ENCODE measurements around the gene GNAO1. TPM values are rescaled to one million over a fixed set of nuclear protein-coding genes. Genes with fewer than 3 reads are reported as not detected.

Gene GNAO1
- total RNA-seq, 4 donors from 2014 or later = 0.50 to 1.5 (median 0.66) TPM

DNA sequence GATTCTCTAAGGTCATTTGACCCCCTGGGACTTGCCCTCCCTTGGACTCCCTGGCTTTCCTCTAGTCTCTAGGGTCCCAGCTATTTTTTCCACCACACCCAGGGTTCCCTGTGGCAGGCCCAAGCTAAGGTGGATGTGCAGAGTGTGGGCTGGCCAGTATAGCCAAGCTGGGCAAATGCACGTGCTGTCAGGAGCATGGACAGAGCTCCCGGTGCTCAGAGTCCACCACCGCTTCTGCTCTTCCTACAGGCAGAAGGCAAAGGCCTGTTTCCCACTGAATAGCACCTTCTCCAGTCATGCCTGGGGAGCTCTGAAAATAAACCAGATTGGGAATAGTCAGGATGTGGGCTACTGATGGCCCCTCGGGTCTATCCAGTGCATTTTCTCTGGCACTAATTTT is 53.3 kb downstream of the GNAO1 start:
- Histone ChIP-seq H3K27ac (no peak overlapping the region), H3K27me3 (no peaks in the 10 kb centered on the region), H3K36me3 (no peaks in the 10 kb centered on the region), H3K4me1 (peaks cover 0 to 8% (median 4%) of the 10 kb centered on the region in 3 donors), H3K9me3 (no peaks in the 10 kb centered on the region), H3K4me3 (no peak overlapping the region)
- TF ChIP-seq POLR2A (IDR thresholded peaks at IDR 0.05) (no peak), CTCF (IDR thresholded peaks at IDR 0.05) (no peak)
- intact Hi-C loops (cut with DNase I) = no loop called here
- no peak for DNase-seq
- 91 to 92% methylated on average over 4 of the region's 4 CpGs for WGBS, 2 donors

- no peak for DNase-seq
- H3K27ac ChIP-seq = no peak overlapping the region
- no peaks in the 10 kb centered on the region for H3K9me3 ChIP-seq
- peaks cover 0 to 8% (median 4%) of the 10 kb centered on the region in 3 donors for H3K4me1 ChIP-seq
- WGBS, 2 donors = 63 to 66% methylated on average over 5 to 6 of the region's 6 CpGs
- no peak for TF ChIP-seq CTCF (IDR thresholded peaks at IDR 0.05)
- TF ChIP-seq POLR2A (IDR thresholded peaks at IDR 0.05) = no peak
- no peaks in the 10 kb centered on the region for H3K27me3 ChIP-seq
- no peak overlapping the region for H3K4me3 ChIP-seq
- intact Hi-C loops (cut with DNase I) = no loop called here
- H3K36me3 ChIP-seq = no peaks in the 10 kb centered on the region
Observed at GRCh38 chr16:56245197-56245596, 53.9 kb downstream of the GNAO1 start.

DNA sequence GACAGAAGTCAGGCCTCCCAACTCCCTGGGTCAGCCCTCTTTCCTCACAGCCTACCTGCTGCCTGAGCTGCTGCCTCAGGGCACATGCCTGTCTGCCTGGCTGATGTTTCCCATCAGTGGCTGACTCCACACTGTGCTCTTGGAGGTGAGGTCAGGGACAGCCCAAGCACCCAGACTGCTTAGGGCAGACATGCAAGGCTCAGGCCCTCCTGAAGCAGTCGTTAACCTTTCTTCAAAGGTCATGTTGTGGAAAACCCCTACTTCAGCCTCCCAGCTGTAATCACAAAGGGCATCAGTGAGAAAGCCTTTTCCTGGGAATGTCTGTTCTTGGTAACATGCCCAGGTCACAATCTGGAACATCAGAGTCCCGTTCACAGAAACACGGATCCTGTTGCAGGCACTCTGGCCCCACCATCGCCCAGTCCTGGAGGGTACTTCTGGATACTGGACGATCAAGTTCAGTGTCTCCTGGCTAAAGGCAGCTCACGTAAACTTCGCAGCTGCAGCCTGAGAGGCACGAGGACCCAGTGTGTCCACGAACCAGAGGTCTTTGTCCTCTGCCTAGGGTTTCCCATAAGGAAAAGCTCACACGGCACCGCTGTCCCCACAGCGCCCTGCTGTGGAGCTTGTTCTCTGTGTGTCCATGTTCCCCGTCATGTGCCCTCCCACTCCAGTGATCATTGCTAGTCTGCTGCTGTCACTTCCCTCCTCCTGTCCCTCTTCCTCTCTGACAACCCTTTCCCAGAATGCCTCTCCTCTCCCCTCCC is 54.9 kb downstream of the GNAO1 start:
- peaks cover 0 to 8% (median 4%) of the 10 kb centered on the region in 3 donors for H3K4me1 ChIP-seq
- no peaks in the 10 kb centered on the region for H3K27me3 ChIP-seq
- no peaks in the 10 kb centered on the region for H3K36me3 ChIP-seq
- 73 to 81% methylated on average over 4 to 9 of the region's 13 CpGs for WGBS, 2 donors
- no peak overlapping the region for H3K4me3 ChIP-seq
- no peaks in the 10 kb centered on the region for H3K9me3 ChIP-seq
- TF ChIP-seq POLR2A (IDR thresholded peaks at IDR 0.05) (no peak), CTCF (IDR thresholded peaks at IDR 0.05) (no peak)
- H3K27ac ChIP-seq = no peak overlapping the region
- intact Hi-C loops (cut with DNase I) = no loop called here
- no peak for DNase-seq

DNA sequence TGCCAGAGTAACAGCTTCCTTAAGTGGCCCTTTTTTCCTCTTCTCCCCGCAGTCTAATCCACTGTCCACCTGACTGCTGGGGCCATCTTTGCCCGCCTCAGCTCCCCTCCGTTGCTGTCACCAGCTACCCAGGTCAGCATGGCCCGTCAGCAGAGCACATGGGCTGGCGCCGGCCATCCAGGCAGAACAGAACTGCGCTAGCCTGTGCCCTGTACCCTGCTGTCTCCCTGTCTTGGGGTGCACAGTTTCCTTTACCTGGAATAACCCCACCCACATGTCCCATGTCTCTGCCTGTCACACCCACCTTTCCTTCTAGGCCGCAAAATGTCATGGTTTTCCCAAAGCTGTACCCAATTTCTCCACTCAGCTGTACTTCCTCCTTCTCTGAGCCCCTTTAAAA is 55.7 kb downstream of the GNAO1 start:
- Histone ChIP-seq H3K4me3 (no peak overlapping the region), H3K27ac (no peak overlapping the region), H3K4me1 (peaks cover 0 to 8% (median 4%) of the 10 kb centered on the region in 3 donors), H3K27me3 (no peaks in the 10 kb centered on the region), H3K36me3 (no peaks in the 10 kb centered on the region), H3K9me3 (no peaks in the 10 kb centered on the region)
- TF ChIP-seq CTCF (IDR thresholded peaks at IDR 0.05) = no peak
- intact Hi-C loops (cut with DNase I) = no loop called here
- 83 to 92% methylated on average over 7 to 8 of the region's 8 CpGs for WGBS, 2 donors
- DNase-seq = no peak

- Histone ChIP-seq H3K36me3 (no peaks in the 10 kb centered on the region), H3K9me3 (no peaks in the 10 kb centered on the region), H3K27me3 (no peaks in the 10 kb centered on the region), H3K4me1 (peaks cover 0 to 12% (median 4%) of the 10 kb centered on the region in 3 donors), H3K4me3 (no peak overlapping the region), H3K27ac (no peak overlapping the region)
- TF ChIP-seq CTCF (IDR thresholded peaks at IDR 0.05) = no peak
- no peak for TF ChIP-seq POLR2A (IDR thresholded peaks at IDR 0.05)
- intact Hi-C loops (cut with DNase I) = no loop called here
- DNase-seq = no peak
Observed at GRCh38 chr16:56247808-56248207, 56.5 kb downstream of the GNAO1 start.

All from esophagus squamous epithelium (tissue), 5 donors.